H9 (cell line): ENCODE results near the gene MMEL1. TPM values are rescaled to one million over a fixed set of nuclear protein-coding genes. Genes with fewer than 3 reads are reported as not detected.

Source experiments
- DNase-seq: peaks from one replicate; pipeline ENCODE4 v3.0.0-alpha.2; 2017
- H2AFZ ChIP-seq: one replicate; pipeline ENCODE4 v1.6.1; 2013; ENCODE audit warnings: mild to moderate bottlenecking, low read length, control low read depth, moderate library complexity
- H2AK5ac ChIP-seq: 2 replicates; pipeline ENCODE4 v1.6.1; 2013; ENCODE audit warnings: low read length, control low read depth, mixed read lengths; ENCODE audit not compliant: insufficient read length
- H2BK120ac ChIP-seq: one replicate; pipeline ENCODE4 v1.6.1; 2013; ENCODE audit warnings: low read depth, mild to moderate bottlenecking, low read length, control low read depth, inconsistent platforms; ENCODE audit not compliant: poor library complexity, severe bottlenecking
- H2BK12ac ChIP-seq: 2 replicates; pipeline ENCODE4 v1.6.1; 2013; ENCODE audit warnings: low read length, control low read depth, mixed read lengths, low read depth; ENCODE audit not compliant: insufficient read length
- H2BK15ac ChIP-seq: 2 replicates; pipeline ENCODE4 v1.6.1; 2013; ENCODE audit warnings: low read depth, low read length, control low read depth
- H2BK20ac ChIP-seq: one replicate; pipeline ENCODE4 v1.6.1; 2013; ENCODE audit warnings: low read depth, mild to moderate bottlenecking, low read length, control low read depth, inconsistent platforms; ENCODE audit not compliant: poor library complexity, severe bottlenecking
- H2BK5ac ChIP-seq: 2 replicates; pipeline ENCODE4 v1.6.1; 2013; ENCODE audit warnings: low read length, control low read depth, mixed read lengths; ENCODE audit not compliant: insufficient read length
- H3K14ac ChIP-seq: 2 replicates; pipeline ENCODE4 v1.6.1; 2013; ENCODE audit warnings: low read length, control low read depth; ENCODE audit not compliant: insufficient read depth
- H3K18ac ChIP-seq: 2 replicates; pipeline ENCODE4 v1.6.1; 2013; ENCODE audit warnings: low read depth, mild to moderate bottlenecking, mixed read lengths, low read length, control low read depth; ENCODE audit not compliant: insufficient read length
- H3K23ac ChIP-seq: 2 replicates; pipeline ENCODE4 v1.6.1; 2013; ENCODE audit warnings: low read length, control low read depth, mixed read lengths, low read depth; ENCODE audit not compliant: insufficient read length
- H3K23me2 ChIP-seq: 2 replicates; pipeline ENCODE4 v1.6.1; 2013; ENCODE audit warnings: low read depth, mild to moderate bottlenecking, mixed read lengths, low read length, control low read depth; ENCODE audit not compliant: insufficient read length, poor library complexity, severe bottlenecking
- H3K27ac ChIP-seq: 2 replicates; pipeline ENCODE4 v1.5.1; 2013; ENCODE audit warnings: low read length, control low read depth, mixed read lengths, low read depth; ENCODE audit not compliant: insufficient read length
- H3K27me3 ChIP-seq: 2 replicates; pipeline ENCODE4 v1.6.1; 2013; ENCODE audit warnings: low read length, control low read depth, inconsistent platforms; ENCODE audit not compliant: insufficient read depth
- H3K4ac ChIP-seq: 2 replicates; pipeline ENCODE4 v1.6.1; 2013; ENCODE audit warnings: low read depth, mild to moderate bottlenecking, control low read depth, inconsistent platforms, low read length, moderate library complexity
- H3K4me1 ChIP-seq: 2 replicates; pipeline ENCODE4 v1.6.1; 2013; ENCODE audit warnings: low read length, control low read depth, inconsistent platforms; ENCODE audit not compliant: insufficient read depth
- H3K4me2 ChIP-seq: 2 replicates; pipeline ENCODE4 v1.6.1; 2013; ENCODE audit warnings: low read length, control low read depth, mixed read lengths; ENCODE audit not compliant: insufficient read length, insufficient read depth
- H3K56ac ChIP-seq: 2 replicates; pipeline ENCODE4 v1.6.1; 2013; ENCODE audit warnings: low read depth, mild to moderate bottlenecking, mixed read lengths, low read length, control low read depth; ENCODE audit not compliant: insufficient read length
- H3K79me1 ChIP-seq: 2 replicates; pipeline ENCODE4 v1.6.1; 2013; ENCODE audit warnings: low read depth, mild to moderate bottlenecking, moderate library complexity, low read length, control low read depth, inconsistent platforms; ENCODE audit not compliant: insufficient read depth, poor library complexity, severe bottlenecking
- H3K79me2 ChIP-seq: 2 replicates; pipeline ENCODE4 v1.6.1; 2013; ENCODE audit warnings: low read length, control low read depth, inconsistent platforms; ENCODE audit not compliant: insufficient read depth
- H3K9ac ChIP-seq: 2 replicates; pipeline ENCODE4 v1.6.1; 2013; ENCODE audit warnings: low read length, control low read depth, mixed read lengths; ENCODE audit not compliant: insufficient read length; ENCODE audit errors: extremely low read depth
- H3K9me3 ChIP-seq: one replicate; pipeline ENCODE4 v1.6.1; 2013; ENCODE audit warnings: low read depth, low read length, inconsistent platforms; ENCODE audit not compliant: control insufficient read depth
- H3T11ph ChIP-seq: one replicate; pipeline ENCODE4 v1.6.1; 2013; ENCODE audit warnings: mild to moderate bottlenecking, low read length, control low read depth, inconsistent platforms
- H4K20me1 ChIP-seq: one replicate; pipeline ENCODE4 v1.6.1; 2013; ENCODE audit not compliant: control insufficient read depth, insufficient read length, insufficient read depth
- H4K5ac ChIP-seq: 2 replicates; pipeline ENCODE4 v1.6.1; 2013; ENCODE audit warnings: low read depth, mild to moderate bottlenecking, mixed read lengths, low read length, control low read depth; ENCODE audit not compliant: insufficient read length
- H4K8ac ChIP-seq: replicated peaks from 2 replicates; pipeline ENCODE4 v1.6.1; 2013; ENCODE audit warnings: low read length, control low read depth, mixed read lengths, low read depth; ENCODE audit not compliant: insufficient read length
- H4K91ac ChIP-seq: 2 replicates; pipeline ENCODE4 v1.6.1; 2013; ENCODE audit warnings: low read depth, mild to moderate bottlenecking, moderate library complexity, mixed read lengths, low read length, control low read depth; ENCODE audit not compliant: insufficient read length
- H3K27ac Mint-ChIP-seq, 3 experiments: 2 replicates in 2 of 3; 3 replicates in 1 of 3; pipeline ENCODE4 v1.8.0; 2020 to 2021; ENCODE audit warnings: mixed read lengths in 3 of 3, mild to moderate bottlenecking in 1 of 3, moderate library complexity in 1 of 3
- H3K27me3 Mint-ChIP-seq: 2 replicates; pipeline ENCODE4 v1.8.0; 2021; ENCODE audit warnings: low read depth, mild to moderate bottlenecking, moderate library complexity, mixed read lengths
- H3K36me3 Mint-ChIP-seq, 3 experiments: 2 replicates in 2 of 3; 3 replicates in 1 of 3; pipeline ENCODE4 v1.8.0; 2020 to 2021; ENCODE audit warnings: low read depth in 3 of 3, mixed read lengths in 3 of 3; ENCODE audit not compliant: insufficient read depth in 1 of 3
- H3K4me1 Mint-ChIP-seq, 2 experiments: 2 replicates each; pipeline ENCODE4 v1.8.0; 2020; ENCODE audit warnings: mixed read lengths in 2 of 2
- H3K4me3 Mint-ChIP-seq, 2 experiments: 2 replicates in 1 of 2; 3 replicates in 1 of 2; pipeline ENCODE4 v1.8.0; 2020 to 2021; ENCODE audit warnings: mild to moderate bottlenecking in 2 of 2, mixed read lengths in 2 of 2, moderate library complexity in 1 of 2
- H3K9me3 Mint-ChIP-seq, 2 experiments: 2 replicates in 1 of 2; 3 replicates in 1 of 2; pipeline ENCODE4 v1.8.0; 2020; ENCODE audit warnings: mild to moderate bottlenecking in 2 of 2, mixed read lengths in 2 of 2, moderate library complexity in 1 of 2
- WGBS: extraction: QIAGEN DNeasy Blood & Tissue Kit; methylation state at CpG from one replicate; pipeline ENCODE4 v1.1.7; 2013; ENCODE audit warnings: missing lambda C conversion rate, low lambda C conversion rate, mixed read lengths; ENCODE audit not compliant: insufficient read length; ENCODE audit errors: extremely low coverage; 5-methylcytosine and 5-hydroxymethylcytosine counted together
- total RNA-seq: library from RNA; stranded (reverse); gene quantifications from 2 replicates; pipeline ENCODE4 v1.2.1, GENCODE V29; 2021
- TF ChIP-seq, protein P1 (sequence below): fragments of 200-600 bp; sonication (generic); conservative IDR thresholded peaks from 3 replicates; pipeline ENCODE4 v1.8.0; 2021; ENCODE audit warnings: antibody characterized with exemption, mild to moderate bottlenecking

MMEL1 gene
- total RNA-seq, 1 experiment from 2014 or later, result 0.42 TPM

DNA sequence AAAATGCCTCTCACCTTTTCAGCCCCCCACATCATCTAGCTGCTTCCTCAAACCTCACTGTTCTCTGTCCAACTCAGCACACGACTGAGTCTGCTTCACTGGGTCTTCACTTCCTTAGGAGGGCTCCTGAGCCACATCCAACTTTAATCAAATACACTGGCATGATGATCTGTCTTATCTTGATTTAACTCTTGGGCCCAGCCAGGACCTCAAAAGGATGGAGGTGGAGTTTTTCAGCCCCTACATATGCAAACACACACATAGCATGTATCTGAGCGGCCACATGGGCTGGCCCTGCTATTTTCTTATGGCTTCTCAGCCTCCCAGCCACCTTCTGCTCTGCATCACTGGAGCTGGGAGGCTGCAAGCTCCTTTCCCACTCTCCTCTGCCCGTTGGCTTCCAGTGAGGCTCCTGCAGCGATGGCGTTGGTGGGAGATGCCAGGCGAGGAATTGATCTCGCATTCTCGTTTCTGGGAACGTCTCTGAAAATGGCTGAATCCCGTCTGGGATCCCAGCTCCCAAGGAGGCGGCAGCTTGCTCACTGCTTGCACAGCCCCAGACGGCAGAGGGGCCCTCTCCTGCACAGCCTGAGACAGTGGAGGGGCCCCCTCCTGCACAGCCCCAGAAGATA is 48.0 kb downstream of the MMEL1 start:
- H4K5ac ChIP-seq, result no peak overlapping the region
- H3K4ac ChIP-seq, result no peak overlapping the region
- no peaks in the 10 kb centered on the region; the same call in 1 of the 2 replicates for H3K4me1 ChIP-seq
- peaks cover 10% of the 10 kb centered on the region for H3K23me2 ChIP-seq
- no peak overlapping the region for H3K4me2 ChIP-seq
- no peak overlapping the region for H3K23ac ChIP-seq
- DNase-seq, result no peak
- no peak overlapping the region for H4K8ac ChIP-seq
- TF ChIP-seq, protein P1, sequence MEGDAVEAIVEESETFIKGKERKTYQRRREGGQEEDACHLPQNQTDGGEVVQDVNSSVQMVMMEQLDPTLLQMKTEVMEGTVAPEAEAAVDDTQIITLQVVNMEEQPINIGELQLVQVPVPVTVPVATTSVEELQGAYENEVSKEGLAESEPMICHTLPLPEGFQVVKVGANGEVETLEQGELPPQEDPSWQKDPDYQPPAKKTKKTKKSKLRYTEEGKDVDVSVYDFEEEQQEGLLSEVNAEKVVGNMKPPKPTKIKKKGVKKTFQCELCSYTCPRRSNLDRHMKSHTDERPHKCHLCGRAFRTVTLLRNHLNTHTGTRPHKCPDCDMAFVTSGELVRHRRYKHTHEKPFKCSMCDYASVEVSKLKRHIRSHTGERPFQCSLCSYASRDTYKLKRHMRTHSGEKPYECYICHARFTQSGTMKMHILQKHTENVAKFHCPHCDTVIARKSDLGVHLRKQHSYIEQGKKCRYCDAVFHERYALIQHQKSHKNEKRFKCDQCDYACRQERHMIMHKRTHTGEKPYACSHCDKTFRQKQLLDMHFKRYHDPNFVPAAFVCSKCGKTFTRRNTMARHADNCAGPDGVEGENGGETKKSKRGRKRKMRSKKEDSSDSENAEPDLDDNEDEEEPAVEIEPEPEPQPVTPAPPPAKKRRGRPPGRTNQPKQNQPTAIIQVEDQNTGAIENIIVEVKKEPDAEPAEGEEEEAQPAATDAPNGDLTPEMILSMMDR, result no peak
- no peaks in the 10 kb centered on the region for H3K79me2 ChIP-seq
- no peaks in the 10 kb centered on the region for H3K27me3 ChIP-seq
- Mint-ChIP-seq H3K9me3 (0 out of 5 replicates have a peak, but pooled peaks cover 0 to 3% of the 10 kb centered on the region in 2 experiments), H3K4me3 (peak overlapping the region; percentile 85 to 87), H3K4me1 (peaks cover 22 to 25% of the 10 kb centered on the region in 2 experiments), H3K27ac (peak overlapping the region in 2 of 3 experiments; percentile 3 to 25; a peak in 3 of 7 replicates), H3K27me3 (peaks cover 5% of the 10 kb centered on the region), H3K36me3 (peaks cover 4 to 8% (median 5%) of the 10 kb centered on the region in 3 experiments; a peak in 5 of 7 replicates)
- H2BK20ac ChIP-seq, result no peak overlapping the region
- no peak overlapping the region for H2BK5ac ChIP-seq
- no peak overlapping the region for H3K18ac ChIP-seq
- no peak overlapping the region for H3T11ph ChIP-seq
- no peaks in the 10 kb centered on the region for H3K79me1 ChIP-seq
- H2AK5ac ChIP-seq, result no peak overlapping the region
- WGBS, result no CpG with 5 or more reads among the region's 12 CpGs
- no peaks in the 10 kb centered on the region for H3K9me3 ChIP-seq
- H4K20me1 ChIP-seq, result no peaks in the 10 kb centered on the region
- H3K27ac ChIP-seq, result no peak overlapping the region
- H4K91ac ChIP-seq, result no peak overlapping the region
- no peak overlapping the region for H2BK12ac ChIP-seq
- H2BK120ac ChIP-seq, result no peak overlapping the region
- no peak overlapping the region for H2BK15ac ChIP-seq
- H3K14ac ChIP-seq, result no peak overlapping the region
- no peak overlapping the region for H3K56ac ChIP-seq
- no peak overlapping the region for H2AFZ ChIP-seq
- no peak overlapping the region for H3K9ac ChIP-seq
